HG03432 (cell line): ENCODE results near the gene ZNF384.

Experiments
- ATAC-seq: cut with Tn5 transposase; IDR thresholded peaks from one replicate; pipeline ENCODE4 v1.9.1; 2021; ENCODE audit warnings: mild to moderate bottlenecking, moderate library complexity; ENCODE audit not compliant: unreplicated experiment

The ZNF384 gene

DNA sequence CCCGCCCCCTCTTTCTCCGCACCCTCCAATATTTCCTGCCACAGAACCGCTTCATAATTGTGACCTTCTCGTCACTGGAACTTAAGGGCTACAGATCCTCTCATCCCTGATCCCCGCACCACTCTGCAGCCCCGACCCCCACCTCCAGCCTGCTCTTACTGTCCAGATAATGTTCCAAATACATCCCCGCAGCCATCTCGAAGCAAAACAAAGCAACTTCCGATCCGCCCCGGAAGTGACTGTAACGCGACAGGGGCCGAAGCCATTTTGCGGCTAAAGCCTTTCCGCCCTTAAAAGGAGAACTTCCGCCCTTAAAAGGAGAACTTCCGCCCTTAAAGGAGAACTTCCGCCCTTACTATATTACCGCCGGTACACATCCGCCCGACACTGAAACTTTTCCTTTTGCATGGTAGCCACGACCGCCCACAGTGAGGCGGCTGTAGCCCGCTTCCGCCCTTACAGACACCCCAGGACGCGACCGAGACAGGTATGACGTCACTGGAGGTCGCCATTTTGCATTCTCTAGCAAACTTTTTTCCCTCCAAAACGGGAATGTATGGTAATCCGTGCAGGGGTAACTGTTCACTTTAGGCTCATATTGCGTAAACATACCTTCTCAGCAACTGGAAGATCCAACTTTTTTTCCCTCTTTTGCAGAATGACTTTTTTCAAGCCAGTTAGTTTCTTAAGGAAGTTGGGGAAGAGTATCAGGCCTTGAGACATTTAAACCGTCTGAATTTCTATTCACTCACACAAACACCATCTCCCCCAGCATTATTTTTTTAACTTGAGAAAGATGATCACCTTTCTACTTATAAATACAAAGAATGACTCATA is 26.1 kb downstream of the ZNF384 start, which contains the start of gene ING4:
ING4 (minus strand) TSS at position 214 of the 837 bp plus-strand sequence; CDS start at position 196, 18 bp downstream.
- ATAC-seq = peak; percentile 94

DNA sequence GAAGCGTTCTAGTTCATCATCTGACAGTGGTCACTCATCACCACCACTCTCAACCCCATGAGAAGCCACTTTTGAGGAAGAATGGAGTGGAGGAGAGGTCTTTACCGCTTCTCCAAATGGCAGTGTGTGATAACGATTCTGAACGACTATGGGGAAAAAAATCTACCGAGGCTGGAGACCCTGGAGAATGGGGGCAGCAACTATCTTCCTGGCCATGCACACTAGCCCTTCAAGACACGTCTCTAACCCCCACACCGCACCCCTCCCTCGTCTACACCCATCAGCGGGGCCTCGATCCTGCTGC is 26.6 kb downstream of the ZNF384 start:
- ATAC-seq = no peak

GRCh38 chr12:6653987-6654386 is 35.2 kb downstream of the ZNF384 start:
- ATAC-seq = no peak

DNA sequence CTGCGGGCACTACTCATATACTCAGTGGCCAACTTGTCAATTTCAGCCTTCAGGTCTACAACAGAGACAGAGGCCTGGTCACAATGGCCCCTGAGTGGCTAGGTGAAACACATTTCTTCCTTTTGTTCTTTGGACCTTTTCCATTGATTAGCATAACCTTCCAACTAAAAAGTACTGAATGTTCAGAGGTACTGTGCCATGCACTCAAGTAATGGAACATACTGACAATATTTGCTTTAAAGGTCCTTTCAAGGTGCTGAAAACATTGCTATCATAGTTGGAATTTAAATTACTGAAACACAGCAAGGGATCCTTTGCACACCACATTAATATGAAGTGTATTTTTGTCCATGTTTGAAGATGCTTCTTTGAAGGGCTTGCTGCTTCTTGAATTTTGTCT is 35.8 kb downstream of the ZNF384 start:
- no peak for ATAC-seq

GRCh38 chr12:6652391-6652790 is 36.8 kb downstream of the ZNF384 start:
- ATAC-seq = no peak

DNA sequence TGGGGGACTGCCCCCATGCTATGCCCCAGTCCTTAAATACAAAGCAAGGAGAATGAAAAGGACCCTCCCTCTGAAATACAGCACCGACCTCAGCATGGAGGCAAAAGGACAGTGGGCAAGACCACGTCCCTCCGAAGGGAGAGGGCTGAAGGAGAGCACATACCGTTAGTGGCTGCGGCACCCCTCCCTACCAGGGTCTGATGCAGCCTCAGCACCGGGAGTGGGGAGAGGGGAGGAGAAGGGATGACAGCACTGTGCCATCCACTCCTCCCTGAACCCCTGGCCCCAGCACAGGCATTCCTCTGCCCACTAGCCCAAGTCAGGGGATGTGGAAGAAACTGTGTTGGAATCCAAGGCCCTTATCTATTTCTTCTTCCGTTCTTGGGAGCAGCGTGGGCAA is 38.3 kb downstream of the ZNF384 start:
- ATAC-seq = no peak

DNA sequence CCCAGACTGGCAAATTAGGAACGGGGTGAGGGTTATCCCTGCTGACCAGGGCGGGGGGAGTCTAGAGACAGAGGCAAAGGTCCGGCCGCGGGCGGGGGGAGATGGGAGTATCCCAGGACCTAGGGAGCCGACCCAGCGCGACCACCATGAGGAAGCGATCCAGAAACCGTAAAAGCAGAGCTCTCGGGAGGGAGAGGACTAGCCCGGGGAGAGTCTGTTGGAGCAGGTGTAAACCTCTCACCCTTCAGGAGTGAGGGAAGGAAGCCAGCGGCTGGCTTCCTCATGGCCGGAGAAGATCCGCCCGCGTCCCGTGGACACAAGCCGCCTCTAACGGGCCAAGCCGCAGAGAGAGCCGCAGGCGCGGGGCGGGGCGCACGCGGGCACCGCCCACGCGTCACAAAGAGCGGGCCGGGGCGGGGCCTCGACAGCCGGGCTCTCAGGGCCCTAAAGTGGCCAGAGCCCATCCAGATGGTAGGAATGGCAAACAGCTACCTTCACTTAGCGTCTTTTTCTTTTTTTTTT is 42.0 kb downstream of the ZNF384 start, which contains the start of gene ACRBP:
ACRBP (minus strand) TSS at position 350 of the 522 bp plus-strand sequence; CDS start at position 284, 66 bp downstream.
- no peak for ATAC-seq

GRCh38 chr12:6646276-6647082 is 42.7 kb downstream of the ZNF384 start:
- ATAC-seq = no peak

DNA sequence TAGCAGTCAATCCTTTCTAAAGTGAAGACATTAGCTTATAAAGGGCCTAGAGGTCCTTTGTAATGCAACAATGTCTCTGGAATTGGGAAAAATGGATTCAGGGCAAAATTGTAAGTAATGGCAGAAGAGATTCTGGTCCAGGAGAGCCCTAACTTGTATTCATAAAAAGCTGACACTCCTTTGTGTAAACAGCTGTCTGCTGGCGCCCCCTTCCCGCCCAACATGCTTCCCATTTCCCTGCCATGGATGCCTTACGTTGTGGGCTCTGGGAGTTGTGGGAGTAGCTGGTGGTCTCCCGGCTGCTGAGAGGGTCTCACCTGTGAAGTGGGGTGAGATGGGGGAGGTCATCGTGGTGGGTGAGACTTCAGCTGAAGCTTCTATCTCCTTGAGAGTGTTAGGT is 44.3 kb downstream of the ZNF384 start:
- no peak for ATAC-seq

GRCh38 chr12:6644257-6644596 is 44.9 kb downstream of the ZNF384 start:
- no peak for ATAC-seq

DNA sequence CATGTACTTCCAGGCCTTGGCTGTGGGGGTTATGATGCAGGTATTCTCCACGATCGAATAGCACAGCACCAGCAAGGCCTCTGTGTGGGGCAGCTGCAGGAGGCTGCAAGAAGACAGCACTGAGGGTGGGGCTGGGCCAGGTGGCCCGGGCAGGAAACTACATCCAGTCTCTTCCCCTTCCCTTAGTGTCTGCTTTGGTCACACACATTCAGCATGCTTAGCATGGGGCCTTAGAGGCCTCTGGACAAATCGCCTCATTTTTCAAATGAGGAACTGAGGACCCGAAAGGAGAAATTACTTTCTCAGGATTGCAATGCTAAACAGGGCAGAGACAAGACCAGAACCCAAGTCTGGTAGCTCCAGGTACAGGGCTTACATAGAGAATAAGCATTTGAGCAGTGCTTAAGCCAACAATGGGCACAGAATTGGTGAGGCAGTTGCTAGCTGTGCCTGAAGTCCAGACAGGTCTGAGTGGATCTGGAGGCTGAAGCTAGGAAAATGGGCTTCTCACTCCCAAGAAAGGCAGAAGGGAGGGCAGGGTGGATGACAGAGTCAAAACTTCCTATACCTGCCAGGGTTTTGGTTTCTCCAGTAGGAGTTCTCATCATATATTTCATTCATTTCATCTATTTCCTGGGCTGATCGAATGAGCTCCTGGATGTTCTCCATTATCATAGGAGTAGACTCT is 45.5 kb downstream of the ZNF384 start:
- no peak for ATAC-seq

- no peak for ATAC-seq
Measured at GRCh38 chr12:6641131-6641530, 48.0 kb downstream of the ZNF384 start.

- no peak for ATAC-seq
Measured at GRCh38 chr12:6640497-6640896, 48.7 kb downstream of the ZNF384 start.

- no peak for ATAC-seq
Measured at GRCh38 chr12:6639151-6639801, 49.9 kb downstream of the ZNF384 start.

DNA sequence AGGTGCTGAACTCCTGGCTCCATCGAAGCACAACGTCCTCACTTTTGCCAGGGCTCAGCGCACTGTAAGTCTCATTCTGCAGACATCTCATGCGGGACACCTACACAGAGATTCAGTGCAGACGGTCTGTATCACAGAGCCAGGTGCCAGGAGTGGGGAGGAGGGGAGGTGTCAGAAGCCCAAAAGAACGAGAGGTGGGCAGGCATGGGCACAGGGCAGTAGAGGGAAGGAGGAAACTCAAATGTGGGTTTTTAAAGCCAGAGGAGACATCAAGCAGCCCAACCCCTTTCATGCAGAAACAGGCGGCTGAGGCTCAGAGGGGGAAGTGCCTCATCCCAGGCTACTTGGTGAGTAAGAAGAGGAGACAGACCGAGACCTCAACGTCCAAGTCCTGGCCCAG is 50.9 kb downstream of the ZNF384 start:
- ATAC-seq = no peak

- peak; percentile 53 for ATAC-seq
Measured at GRCh38 chr12:6635856-6636531, 53.2 kb downstream of the ZNF384 start, which contains the start of gene LPAR5. Gene LPAR5 (minus strand): TSS chr12:6635959. CDS start chr12:6621248, 14,711 bp downstream.

- ATAC-seq = peak; percentile 42
Measured at GRCh38 chr12:6635375-6635855, 53.8 kb downstream of the ZNF384 start.

DNA sequence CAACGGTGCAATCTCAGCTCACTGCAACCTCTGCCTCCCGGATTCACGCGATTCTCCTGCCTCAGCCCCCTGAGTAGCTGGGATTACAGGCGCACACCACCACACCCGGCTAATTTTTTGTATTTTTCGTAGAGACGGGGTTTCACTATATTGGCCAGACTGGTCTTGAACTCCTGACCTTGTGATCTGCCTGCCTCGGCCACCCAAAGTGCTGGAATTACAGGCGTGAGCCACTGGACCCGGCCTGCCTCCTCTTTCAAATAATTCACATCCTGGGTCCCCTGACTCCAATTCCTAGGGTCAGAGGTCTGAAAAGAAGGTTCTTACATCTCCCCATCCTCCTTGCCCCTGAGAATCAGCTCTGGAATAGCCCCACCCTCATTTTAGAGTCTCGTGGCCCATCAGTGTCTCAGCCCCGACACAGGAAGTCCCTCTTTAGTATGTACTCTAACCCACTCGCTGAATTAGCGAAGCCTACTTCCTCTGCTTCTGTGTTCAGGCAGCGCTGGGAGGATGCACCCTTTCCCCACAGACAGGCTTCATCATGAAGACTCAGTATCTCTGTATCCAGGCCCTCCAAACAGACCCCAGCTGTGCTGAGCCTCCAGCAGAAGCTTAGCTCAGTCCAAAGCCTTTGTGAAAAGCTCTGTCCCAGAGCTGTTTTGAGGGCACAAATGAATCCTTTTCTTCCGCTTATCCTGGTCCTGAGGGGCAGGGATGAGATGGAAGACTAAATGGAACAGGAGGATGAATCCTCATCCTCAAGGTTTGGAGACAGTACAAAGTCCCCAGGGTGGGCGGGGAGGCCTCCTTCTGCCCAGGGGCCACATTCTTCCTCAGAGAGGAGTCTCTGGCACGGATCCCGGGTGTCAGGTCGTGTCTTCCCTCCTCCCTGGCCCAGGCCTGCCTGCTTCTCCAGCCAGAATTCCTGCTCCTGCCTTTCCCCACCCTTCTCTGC is 56.9 kb downstream of the ZNF384 start:
- peak; percentile 54 for ATAC-seq

DNA sequence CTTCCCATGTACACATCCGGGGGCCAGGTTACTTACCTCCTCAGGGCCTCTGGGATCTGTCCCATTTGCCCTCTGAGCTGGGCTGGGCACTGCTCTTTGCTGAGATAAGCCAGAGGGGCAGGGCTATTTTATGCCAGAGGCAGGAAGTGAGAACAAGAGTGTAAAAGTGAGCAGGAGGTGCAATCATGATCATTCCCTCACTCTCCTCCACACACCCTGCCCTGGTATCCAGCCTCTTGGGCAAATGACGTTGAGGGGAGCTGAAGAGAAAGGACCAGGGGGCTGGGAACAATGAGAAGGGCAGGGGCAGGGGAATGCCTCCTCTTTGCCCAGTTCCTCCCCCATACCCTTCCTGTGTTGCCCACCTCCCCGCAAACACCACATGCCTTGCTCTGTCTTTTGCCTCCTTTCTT is 57.6 kb downstream of the ZNF384 start:
- no peak for ATAC-seq
